ENCODE data around the gene MMAB.

MMAB gene

GRCh38 chr12:109582636-109583035 lies 9.3 kb upstream of the MMAB start:
- DNase-seq: no peak

GRCh38 chr12:109581856-109582255 lies 8.6 kb upstream of the MMAB start:
- DNase-seq: no peak

- no peak for DNase-seq
Observed at GRCh38 chr12:109581334-109581691, 8.0 kb upstream of the MMAB start.

- no peak for DNase-seq
Observed at GRCh38 chr12:109580684-109581333, 7.5 kb upstream of the MMAB start.

GRCh38 chr12:109580272-109580671 lies 7.0 kb upstream of the MMAB start:
- DNase-seq: no peak

- DNase-seq: no peak
Observed at GRCh38 chr12:109579639-109580038, 6.3 kb upstream of the MMAB start.

- no peak for DNase-seq
Observed at GRCh38 chr12:109578330-109578927, 5.1 kb upstream of the MMAB start.

- no peak for DNase-seq
Observed at GRCh38 chr12:109577311-109577710, 4.0 kb upstream of the MMAB start.

- no peak for DNase-seq
Observed at GRCh38 chr12:109575683-109576082, 2.4 kb upstream of the MMAB start.

GRCh38 chr12:109573914-109574244 lies 575 bp upstream of the MMAB start:
- DNase-seq: no peak

- DNase-seq: no peak
Observed at GRCh38 chr12:109572506-109572845, 828 bp downstream of the MMAB start.

GRCh38 chr12:109571773-109572505 lies 1.4 kb downstream of the MMAB start:
- DNase-seq: no peak

- DNase-seq: no peak
Observed at GRCh38 chr12:109568486-109568885, 4.8 kb downstream of the MMAB start.

GRCh38 chr12:109567967-109568366 lies 5.3 kb downstream of the MMAB start:
- DNase-seq: no peak

GRCh38 chr12:109567296-109567695 lies 6.0 kb downstream of the MMAB start:
- DNase-seq: no peak

GRCh38 chr12:109566424-109566823 lies 6.9 kb downstream of the MMAB start:
- DNase-seq: no peak

- DNase-seq: no peak
Observed at GRCh38 chr12:109563291-109564284, 9.7 kb downstream of the MMAB start.

- DNase-seq: no peak
Observed at GRCh38 chr12:109562871-109563270, 10.4 kb downstream of the MMAB start.

- no peak for DNase-seq
Observed at GRCh38 chr12:109561711-109562030, 11.6 kb downstream of the MMAB start.

- no peak for DNase-seq
Observed at GRCh38 chr12:109560867-109561710, 12.2 kb downstream of the MMAB start.

GRCh38 chr12:109559601-109560000 lies 13.7 kb downstream of the MMAB start:
- no peak for DNase-seq

- DNase-seq: no peak
Observed at GRCh38 chr12:109559200-109559505, 14.2 kb downstream of the MMAB start.

Data from fibroblast of skin of abdomen (primary cell).